Loucy (cell line): Measurements from ENCODE around the gene LCE3B.

ENCODE experiments used
- H2AFZ ChIP-seq: fragments of 200-600 bp; sonication (generic); 2 replicates; pipeline ENCODE4 v1.6.0; 2016; ENCODE audit warnings: antibody characterized with exemption, mild to moderate bottlenecking, low read length, moderate library complexity
- H3F3A ChIP-seq: fragments of 200-600 bp; 2 replicates; pipeline ENCODE4 v1.6.0; 2016; ENCODE audit warnings: antibody characterized with exemption, low read depth, mild to moderate bottlenecking
- H3K27me3 ChIP-seq: fragments of 200-600 bp; sonication (generic); 2 replicates; pipeline ENCODE4 v1.6.1; 2014; ENCODE audit warnings: low read length, mild to moderate bottlenecking; ENCODE audit not compliant: insufficient read depth, poor library complexity, severe bottlenecking
- H3K36me3 ChIP-seq: fragments of 200-600 bp; sonication (generic); 2 replicates; pipeline ENCODE4 v1.6.1; 2016; ENCODE audit warnings: low read length; ENCODE audit not compliant: insufficient read depth
- H3K4me1 ChIP-seq: fragments of 200-600 bp; sonication (generic); 2 replicates; pipeline ENCODE4 v1.5.1; 2014; ENCODE audit warnings: low read length, mild to moderate bottlenecking; ENCODE audit not compliant: insufficient read depth, poor library complexity, severe bottlenecking
- H3K4me2 ChIP-seq: fragments of 200-600 bp; sonication (generic); 2 replicates; pipeline ENCODE4 v1.6.0; 2014; ENCODE audit warnings: antibody characterized with exemption, low read length, low read depth, mild to moderate bottlenecking; ENCODE audit not compliant: poor library complexity, severe bottlenecking
- H3K4me3 ChIP-seq: fragments of 200-600 bp; sonication (generic); 2 replicates; pipeline ENCODE4 v1.5.1; 2014; ENCODE audit warnings: low read length, mild to moderate bottlenecking, mixed read lengths; ENCODE audit not compliant: poor library complexity, severe bottlenecking
- H3K79me2 ChIP-seq: fragments of 200-600 bp; sonication (generic); 2 replicates; pipeline ENCODE4 v1.6.1; 2014; ENCODE audit warnings: low read length; ENCODE audit not compliant: insufficient read depth
- H3K9ac ChIP-seq: fragments of 200-600 bp; sonication (generic); 2 replicates; pipeline ENCODE4 v1.6.0; 2014; ENCODE audit warnings: mild to moderate bottlenecking, low read depth, low read length, moderate library complexity; ENCODE audit not compliant: poor library complexity, severe bottlenecking
- H3K9me2 ChIP-seq: fragments of 200-600 bp; sonication (generic); replicated peaks from 2 replicates; pipeline ENCODE4 v1.6.1; 2016; ENCODE audit warnings: low read depth, low read length, mixed read lengths
- H3K9me3 ChIP-seq: fragments of 200-600 bp; sonication (generic); 2 replicates; pipeline ENCODE4 v1.6.1; 2014; ENCODE audit warnings: mild to moderate bottlenecking, antibody characterized with exemption, low read length, low read depth; ENCODE audit not compliant: insufficient read depth
- H4K20me1 ChIP-seq: fragments of 200-600 bp; sonication (generic); 2 replicates; pipeline ENCODE4 v1.6.0; 2014; ENCODE audit warnings: antibody characterized with exemption, low read length, mild to moderate bottlenecking; ENCODE audit not compliant: insufficient read depth, poor library complexity, severe bottlenecking
- EZH2phosphoT487 ChIP-seq: fragments of 200-600 bp; IDR thresholded peaks from 2 replicates; pipeline ENCODE4 v1.6.1; 2018; ENCODE audit warnings: antibody characterized with exemption, mild to moderate bottlenecking, moderate library complexity, borderline replicate concordance
- TF ChIP-seq, protein P1 (sequence below): fragments of 200-600 bp; sonication (generic); conservative IDR thresholded peaks from 2 replicates; pipeline ENCODE4 v1.5.1; 2014; ENCODE audit warnings: mild to moderate bottlenecking, antibody characterized with exemption, low read length

Gene LCE3B

DNA sequence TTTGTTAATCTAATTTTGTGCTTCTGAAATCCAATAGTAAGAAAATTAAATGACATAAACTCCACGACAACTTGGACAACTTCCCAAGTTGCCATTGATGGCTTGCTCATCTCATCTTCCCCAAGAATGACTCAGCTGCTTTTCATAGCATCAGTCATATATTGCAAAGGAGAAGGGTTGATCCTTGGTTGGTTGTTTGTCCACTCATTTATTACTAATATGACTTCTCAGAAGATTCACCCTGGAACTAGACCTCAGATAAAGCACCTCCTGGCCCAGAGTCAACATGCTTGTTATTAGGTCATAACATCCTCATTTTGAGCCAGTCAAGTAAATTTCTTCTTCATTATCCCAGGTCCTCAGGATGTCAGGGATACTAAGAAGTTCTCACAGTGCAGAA lies 31.0 kb upstream of the LCE3B start:
- Histone ChIP-seq H3K9me2 (no peaks in the 10 kb centered on the region), H2AFZ (no peak overlapping the region), H4K20me1 (no peaks in the 10 kb centered on the region), H3K79me2 (no peaks in the 10 kb centered on the region), H3K4me3 (no peak overlapping the region), H3K4me1 (no peaks in the 10 kb centered on the region), H3F3A (no peaks in the 10 kb centered on the region), H3K36me3 (no peaks in the 10 kb centered on the region), H3K9ac (no peak overlapping the region), H3K4me2 (no peak overlapping the region), H3K9me3 (no peaks in the 10 kb centered on the region), H3K27me3 (no peaks in the 10 kb centered on the region)
- TF ChIP-seq, protein P1, sequence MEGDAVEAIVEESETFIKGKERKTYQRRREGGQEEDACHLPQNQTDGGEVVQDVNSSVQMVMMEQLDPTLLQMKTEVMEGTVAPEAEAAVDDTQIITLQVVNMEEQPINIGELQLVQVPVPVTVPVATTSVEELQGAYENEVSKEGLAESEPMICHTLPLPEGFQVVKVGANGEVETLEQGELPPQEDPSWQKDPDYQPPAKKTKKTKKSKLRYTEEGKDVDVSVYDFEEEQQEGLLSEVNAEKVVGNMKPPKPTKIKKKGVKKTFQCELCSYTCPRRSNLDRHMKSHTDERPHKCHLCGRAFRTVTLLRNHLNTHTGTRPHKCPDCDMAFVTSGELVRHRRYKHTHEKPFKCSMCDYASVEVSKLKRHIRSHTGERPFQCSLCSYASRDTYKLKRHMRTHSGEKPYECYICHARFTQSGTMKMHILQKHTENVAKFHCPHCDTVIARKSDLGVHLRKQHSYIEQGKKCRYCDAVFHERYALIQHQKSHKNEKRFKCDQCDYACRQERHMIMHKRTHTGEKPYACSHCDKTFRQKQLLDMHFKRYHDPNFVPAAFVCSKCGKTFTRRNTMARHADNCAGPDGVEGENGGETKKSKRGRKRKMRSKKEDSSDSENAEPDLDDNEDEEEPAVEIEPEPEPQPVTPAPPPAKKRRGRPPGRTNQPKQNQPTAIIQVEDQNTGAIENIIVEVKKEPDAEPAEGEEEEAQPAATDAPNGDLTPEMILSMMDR: no peak
- no peak for TF ChIP-seq EZH2phosphoT487

DNA sequence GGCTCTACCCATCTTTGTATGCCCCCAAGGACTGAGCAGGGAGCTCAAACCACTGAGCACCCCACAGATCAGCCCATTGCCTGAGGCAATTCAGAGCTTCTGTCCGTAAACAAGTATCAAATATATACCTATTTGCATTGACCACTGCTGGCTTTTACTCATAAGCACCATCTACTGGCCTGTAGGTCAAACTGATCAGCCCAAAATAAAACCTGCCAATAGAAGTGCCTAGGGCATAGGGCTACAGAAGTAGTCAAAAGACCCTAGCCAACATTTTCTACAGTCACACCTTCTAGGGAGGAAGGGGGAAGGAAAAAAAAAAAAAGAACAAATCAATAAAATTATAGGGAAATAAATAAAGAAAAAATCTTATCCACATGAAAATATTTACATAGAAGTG lies 28.0 kb upstream of the LCE3B start:
- Histone ChIP-seq H3K9me3 (no peaks in the 10 kb centered on the region), H3K36me3 (no peaks in the 10 kb centered on the region)
- no peak for TF ChIP-seq EZH2phosphoT487
- TF ChIP-seq, protein P1: no peak

DNA sequence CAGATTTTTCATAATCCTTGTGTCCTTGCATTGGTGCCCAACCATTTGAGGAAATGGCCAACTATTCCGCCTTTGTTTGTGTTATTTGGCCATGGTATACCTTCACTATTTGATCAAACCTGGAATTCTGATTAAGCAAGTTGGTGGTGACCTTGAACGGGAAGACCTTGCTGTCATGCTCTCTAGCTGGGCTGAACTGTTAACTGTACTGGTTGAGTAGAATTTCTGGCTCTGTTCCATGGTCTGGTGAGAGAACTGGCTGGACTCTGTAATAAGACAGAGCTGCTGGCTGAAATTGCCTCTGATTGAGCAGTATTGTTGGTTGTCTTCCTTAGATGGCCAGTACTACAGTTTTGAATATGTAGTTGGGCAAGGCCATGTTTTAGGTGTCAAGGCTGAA lies 16.6 kb upstream of the LCE3B start:
- no peak overlapping the region for H2AFZ ChIP-seq
- H3K79me2 ChIP-seq: no peaks in the 10 kb centered on the region
- no peaks in the 10 kb centered on the region for H4K20me1 ChIP-seq
- H3K9me2 ChIP-seq: no peaks in the 10 kb centered on the region
- H3K9me3 ChIP-seq: no peaks in the 10 kb centered on the region
- H3K36me3 ChIP-seq: no peaks in the 10 kb centered on the region
- no peaks in the 10 kb centered on the region for H3F3A ChIP-seq
- H3K4me2 ChIP-seq: no peak overlapping the region
- no peaks in the 10 kb centered on the region for H3K4me1 ChIP-seq
- no peak overlapping the region for H3K9ac ChIP-seq
- no peak for TF ChIP-seq EZH2phosphoT487
- TF ChIP-seq, protein P1: no peak
- no peak overlapping the region for H3K4me3 ChIP-seq
- H3K27me3 ChIP-seq: no peaks in the 10 kb centered on the region

More for the DNA sequence above, 28.0 kb upstream of the LCE3B start:
- no peaks in the 10 kb centered on the region for H3K4me1 ChIP-seq
- H3K4me3 ChIP-seq: no peak overlapping the region
- H3K9ac ChIP-seq: no peak overlapping the region
- H3K27me3 ChIP-seq: no peaks in the 10 kb centered on the region
- no peaks in the 10 kb centered on the region for H3K9me2 ChIP-seq
- no peak overlapping the region for H3K4me2 ChIP-seq
- no peaks in the 10 kb centered on the region for H4K20me1 ChIP-seq
- H3K79me2 ChIP-seq: no peaks in the 10 kb centered on the region
- H2AFZ ChIP-seq: no peak overlapping the region
- no peaks in the 10 kb centered on the region for H3F3A ChIP-seq
